Pancreas (tissue), 10 donors: Measurements from ENCODE around the gene FHL1. TPM values are rescaled to one million over a fixed set of nuclear protein-coding genes. Genes with fewer than 3 reads are reported as not detected.

Source experiments
- ATAC-seq, 4 donors: fragments of 200-7000 bp; cut with Tn5 transposase; one replicate each; pipeline versions ENCODE4 v1.8.0 to v1.9.1; 2020; ENCODE audit warnings: mild to moderate bottlenecking in 4 of 4, moderate library complexity in 4 of 4
- DNase-seq, 6 donors: peaks; one replicate each; pipeline ENCODE4 v3.0.0-alpha.2; 2020
- FAIRE-seq: peaks from 2 replicates; lab custom pipeline; 2012; peaks lifted over from hg19 to GRCh38; lab: Jason Lieb, UNC
- H3K27ac ChIP-seq, 4 donors: fragments of 200-600 bp; sonication (generic); 1 replicate in 3 of 4; 2 replicates in 1 of 4; pipeline versions ENCODE4 v1.5.0 to v1.8.0; 2020
- H3K27me3 ChIP-seq, 4 donors: fragments of 200-600 bp; one replicate each; pipeline ENCODE4 v1.8.0; 2021
- H3K36me3 ChIP-seq, 3 donors: fragments of 200-600 bp; sonication (generic) in 1 of 3; one replicate each; pipeline versions ENCODE4 v1.5.0 to v1.8.0; 2020 to 2021
- H3K4me1 ChIP-seq, 3 donors: fragments of 200-600 bp; one replicate each; pipeline ENCODE4 v1.8.0; 2021
- H3K4me3 ChIP-seq, 4 donors: fragments of 200-600 bp; sonication (generic) in 2 of 4; one replicate each; pipeline versions ENCODE4 v1.5.0 to v1.8.0; 2020 to 2021
- H3K9me3 ChIP-seq, 4 donors: fragments of 200-600 bp; one replicate each; pipeline ENCODE4 v1.8.0; 2021
- WGBS, 2 donors: extraction: QIAGEN DNeasy Blood & Tissue Kit; methylation state at CpG; one replicate each; pipeline ENCODE4 v1.1.7; 2013; 5-methylcytosine and 5-hydroxymethylcytosine counted together
- intact Hi-C, 3 donors: fragments of 100-400 bp; cut with DNase I; formaldehyde crosslinking; loops; one replicate each; pipeline versions ENCODE4 v1.11.1 to v1.14.2; 2022
- polyA plus RNA-seq, 2 donors: library from polyadenylated mRNA; stranded (reverse); fragments of 200-250 nt; gene quantifications; one replicate each; pipeline ENCODE4 v1.2.3, GENCODE V29; 2013
- total RNA-seq, 6 donors: library from RNA; stranded (reverse); fragmentation: NEBNext Ultra II Directional in 4 of 6; extraction: Animal tissue kit (Norgen Biotek cat#: 25700) in 4 of 6; gene quantifications; one replicate each; pipeline versions ENCODE4 v1.2.1 to v1.2.4, GENCODE V29; 2021 to 2023
- TF ChIP-seq, protein P1 (sequence below), 4 donors: fragments of 200-600 bp; sonication (generic) in 3 of 4; IDR thresholded peaks; one replicate each; pipeline versions ENCODE4 v1.5.0 to v1.8.0; 2021; ENCODE audit warnings: antibody characterized with exemption in 4 of 4
- donor health status: healthy with polysubstance abuse.
- donor health status: DM: no; HTN: no; CAD: no; lungs with moderate emphysema.
- donor health status: DM: no; HTN: no; CAD: no.
- donor health status: control.
- donor health status: control.
- donor health status: Bipolar disorder and iron deficiency.
- donor health status: DM: yes; HTN: yes; CAD: no.
- donor health status: DM: no; HTN: no; CAD: no.
- donor health status: DM: no; HTN: no; CAD: no.
- donor health status: DM: yes; HTN: yes; CAD: no.

FHL1 gene
- total and polyA plus RNA-seq, 8 donors, result 6.2 to 31.6 (median 12.7) TPM

- Histone ChIP-seq H3K27me3 (peaks cover 0 to 25% (median 7%) of the 10 kb centered on the region in 4 donors), H3K36me3 (no peaks in the 10 kb centered on the region), H3K4me3 (no peak overlapping the region), H3K9me3 (no peaks in the 10 kb centered on the region), H3K4me1 (no peaks in the 10 kb centered on the region), H3K27ac (no peak overlapping the region)
- ATAC-seq (no peak), FAIRE-seq (no peak), DNase-seq (no peak)
- TF ChIP-seq, protein P1, sequence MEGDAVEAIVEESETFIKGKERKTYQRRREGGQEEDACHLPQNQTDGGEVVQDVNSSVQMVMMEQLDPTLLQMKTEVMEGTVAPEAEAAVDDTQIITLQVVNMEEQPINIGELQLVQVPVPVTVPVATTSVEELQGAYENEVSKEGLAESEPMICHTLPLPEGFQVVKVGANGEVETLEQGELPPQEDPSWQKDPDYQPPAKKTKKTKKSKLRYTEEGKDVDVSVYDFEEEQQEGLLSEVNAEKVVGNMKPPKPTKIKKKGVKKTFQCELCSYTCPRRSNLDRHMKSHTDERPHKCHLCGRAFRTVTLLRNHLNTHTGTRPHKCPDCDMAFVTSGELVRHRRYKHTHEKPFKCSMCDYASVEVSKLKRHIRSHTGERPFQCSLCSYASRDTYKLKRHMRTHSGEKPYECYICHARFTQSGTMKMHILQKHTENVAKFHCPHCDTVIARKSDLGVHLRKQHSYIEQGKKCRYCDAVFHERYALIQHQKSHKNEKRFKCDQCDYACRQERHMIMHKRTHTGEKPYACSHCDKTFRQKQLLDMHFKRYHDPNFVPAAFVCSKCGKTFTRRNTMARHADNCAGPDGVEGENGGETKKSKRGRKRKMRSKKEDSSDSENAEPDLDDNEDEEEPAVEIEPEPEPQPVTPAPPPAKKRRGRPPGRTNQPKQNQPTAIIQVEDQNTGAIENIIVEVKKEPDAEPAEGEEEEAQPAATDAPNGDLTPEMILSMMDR (IDR thresholded peaks at IDR 0.05), result no peak
- intact Hi-C loops, result no loop called here
- WGBS, 2 donors, result 27 to 52% methylated on average over 1 of the region's 1 CpG
Observed at GRCh38 chrX:136183917-136184316, 36.6 kb downstream of the FHL1 start.

- intact Hi-C loops, result no loop called here
- Histone ChIP-seq H3K9me3 (no peaks in the 10 kb centered on the region), H3K27me3 (peaks cover 0 to 25% (median 7%) of the 10 kb centered on the region in 4 donors), H3K4me1 (no peaks in the 10 kb centered on the region), H3K36me3 (no peaks in the 10 kb centered on the region), H3K4me3 (no peak overlapping the region), H3K27ac (no peak overlapping the region)
- TF ChIP-seq, protein P1 (IDR thresholded peaks at IDR 0.05), result no peak
- ATAC-seq, result peak in 2 of 4 donors; percentile 35 to 42
- no peak for DNase-seq
- WGBS, 2 donors, result 6% methylated on average over 8 of the region's 8 CpGs
- FAIRE-seq, result peak; percentile 78
Observed at GRCh38 chrX:136185401-136186022, 38.2 kb downstream of the FHL1 start.

- FAIRE-seq, result no peak
- TF ChIP-seq, protein P1 (IDR thresholded peaks at IDR 0.05), result no peak
- Histone ChIP-seq H3K4me1 (no peaks in the 10 kb centered on the region), H3K4me3 (no peak overlapping the region), H3K36me3 (no peaks in the 10 kb centered on the region), H3K27me3 (peaks cover 0 to 25% (median 7%) of the 10 kb centered on the region in 4 donors), H3K9me3 (no peaks in the 10 kb centered on the region), H3K27ac (no peak overlapping the region)
- ATAC-seq, result no peak
- 51 to 52% methylated on average over 3 of the region's 3 CpGs for WGBS, 2 donors
- intact Hi-C loops, result no loop called here
- no peak for DNase-seq
Observed at GRCh38 chrX:136186023-136186413, 38.7 kb downstream of the FHL1 start.

- H3K36me3 ChIP-seq, result no peaks in the 10 kb centered on the region
- intact Hi-C loops, result no loop called here
- H3K4me1 ChIP-seq, result no peaks in the 10 kb centered on the region
- H3K4me3 ChIP-seq, result no peak overlapping the region
- ATAC-seq (peak in 2 of 4 donors; percentile 24 to 58), DNase-seq (peak in 1 of 6 donors; percentile 26), FAIRE-seq (no peak)
- no peak overlapping the region for H3K27ac ChIP-seq
- H3K27me3 ChIP-seq, result peaks cover 0 to 14% (median 1%) of the 10 kb centered on the region in 4 donors
- 6 to 17% methylated on average over 2 of the region's 2 CpGs for WGBS, 2 donors
- H3K9me3 ChIP-seq, result no peaks in the 10 kb centered on the region
- TF ChIP-seq, protein P1 (IDR thresholded peaks at IDR 0.05), result no peak
Observed at GRCh38 chrX:136189222-136189621, 41.9 kb downstream of the FHL1 start.

- no peaks in the 10 kb centered on the region for H3K4me1 ChIP-seq
Observed at GRCh38 chrX:136190038-136190713, 42.8 kb downstream of the FHL1 start.

More at GRCh38 chrX:136190038-136190713, 42.8 kb downstream of the FHL1 start:
- no peaks in the 10 kb centered on the region for H3K36me3 ChIP-seq
- no peak overlapping the region for H3K4me3 ChIP-seq
- 71 to 81% methylated on average over 10 of the region's 10 CpGs for WGBS, 2 donors
- FAIRE-seq (no peak), ATAC-seq (no peak), DNase-seq (no peak)
- H3K9me3 ChIP-seq, result no peaks in the 10 kb centered on the region
- intact Hi-C loops, result no loop called here
- peaks cover 0 to 5% (median 1%) of the 10 kb centered on the region in 4 donors for H3K27me3 ChIP-seq
- TF ChIP-seq, protein P1 (IDR thresholded peaks at IDR 0.05), result no peak
- no peak overlapping the region for H3K27ac ChIP-seq
